ENCODE data around the gene RRAGA. TPM values are rescaled to one million over a fixed set of nuclear protein-coding genes. Genes with fewer than 3 reads are reported as not detected.

Gene RRAGA
- total and polyA plus RNA-seq, 2 donors (not counting 3 experiments of a cell fraction or from before 2014, with no cell fraction given) = 81.2 to 88.3 TPM

- Histone ChIP-seq H3K79me2 (ENCODE audit: control insufficient read depth, insufficient read depth, low read length) (no peaks in the 10 kb centered on the region), H3K4me1 (ENCODE audit: control insufficient read depth, extremely low read depth, insufficient read depth, low read length) (no peaks in the 10 kb centered on the region), H4K20me1 (replicated peaks; ENCODE audit: control insufficient read depth, extremely low read depth, insufficient read depth, low read length) (no peaks in the 10 kb centered on the region), H3K9me3 (replicated peaks; ENCODE audit: control insufficient read depth, insufficient read depth, low read length) (no peaks in the 10 kb centered on the region), H3K9me1 (replicated peaks; ENCODE audit: control insufficient read depth, extremely low read depth, insufficient read depth, low read length) (no peaks in the 10 kb centered on the region), H3K4me2 (ENCODE audit: insufficient read depth, low read length) (no peak overlapping the region), H3K36me3 (ENCODE audit: control insufficient read depth in 2 of 2, extremely low read depth in 1 of 2, insufficient read depth in 2 of 2, low read length in 2 of 2) (no peaks in the 10 kb centered on the region), H3K4me3 (replicated peaks in 1 of 3; ENCODE audit: insufficient read depth in 1 of 3, low read depth in 1 of 3, low read length in 3 of 3) (no peak overlapping the region), H3K9ac (replicated peaks; ENCODE audit: extremely low read depth, insufficient read depth, low read length) (no peak overlapping the region), H3K27me3 (ENCODE audit: control insufficient read depth in 2 of 2, insufficient read depth in 2 of 2, low read length in 2 of 2) (no peaks in the 10 kb centered on the region), H2AFZ (ENCODE audit: low read depth, low read length) (no peak overlapping the region), H3K27ac (ENCODE audit: insufficient read depth, low read depth, low read length) (no peak overlapping the region)
- POLR2A ChIA-PET = no interaction called here
- CTCF ChIA-PET = interaction anchor here (0.7 to 1.0 kb wide), 2 partner anchors 10 to 439 kb away, joined by 3 read pairs; no protein-coding TSS in a partner anchor
- FAIRE-seq (no peak), DNase-seq (ENCODE audit: low read depth, low spot score) (no peak)
- dilution Hi-C loops (cut with MboI; ENCODE audit: extremely low pct_ligation_motif_present, low sequenced_read_pairs) = no loop called here
- TF ChIP-seq POLR2A (IDR thresholded peaks at IDR 0.05; ENCODE audit: low read depth, low read length) (no peak), MYC (IDR thresholded peaks at IDR 0.05; ENCODE audit: low read depth, low read length) (no peak), FOS (IDR thresholded peaks at IDR 0.05; ENCODE audit: borderline replicate concordance, insufficient read depth, low read length) (no peak), EZH2 (IDR thresholded peaks at IDR 0.05; ENCODE audit: borderline replicate concordance, low read depth, low read length, severe bottlenecking) (no peak), POLR2AphosphoS5 (IDR thresholded peaks at IDR 0.05; ENCODE audit: insufficient read depth, low read depth, low read length) (no peak), GATA2 (IDR thresholded peaks at IDR 0.05; ENCODE audit: insufficient read depth, insufficient read length, low read depth, low read length) (no peak), JUN (IDR thresholded peaks at IDR 0.05; ENCODE audit: borderline replicate concordance, insufficient read depth, insufficient read length, low read depth) (no peak)
- TF ChIP-seq, protein P1, sequence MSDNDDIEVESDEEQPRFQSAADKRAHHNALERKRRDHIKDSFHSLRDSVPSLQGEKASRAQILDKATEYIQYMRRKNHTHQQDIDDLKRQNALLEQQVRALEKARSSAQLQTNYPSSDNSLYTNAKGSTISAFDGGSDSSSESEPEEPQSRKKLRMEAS (IDR thresholded peaks at IDR 0.05; ENCODE audit: insufficient read depth, insufficient read length) = no peak
- TF ChIP-seq, protein P2, sequence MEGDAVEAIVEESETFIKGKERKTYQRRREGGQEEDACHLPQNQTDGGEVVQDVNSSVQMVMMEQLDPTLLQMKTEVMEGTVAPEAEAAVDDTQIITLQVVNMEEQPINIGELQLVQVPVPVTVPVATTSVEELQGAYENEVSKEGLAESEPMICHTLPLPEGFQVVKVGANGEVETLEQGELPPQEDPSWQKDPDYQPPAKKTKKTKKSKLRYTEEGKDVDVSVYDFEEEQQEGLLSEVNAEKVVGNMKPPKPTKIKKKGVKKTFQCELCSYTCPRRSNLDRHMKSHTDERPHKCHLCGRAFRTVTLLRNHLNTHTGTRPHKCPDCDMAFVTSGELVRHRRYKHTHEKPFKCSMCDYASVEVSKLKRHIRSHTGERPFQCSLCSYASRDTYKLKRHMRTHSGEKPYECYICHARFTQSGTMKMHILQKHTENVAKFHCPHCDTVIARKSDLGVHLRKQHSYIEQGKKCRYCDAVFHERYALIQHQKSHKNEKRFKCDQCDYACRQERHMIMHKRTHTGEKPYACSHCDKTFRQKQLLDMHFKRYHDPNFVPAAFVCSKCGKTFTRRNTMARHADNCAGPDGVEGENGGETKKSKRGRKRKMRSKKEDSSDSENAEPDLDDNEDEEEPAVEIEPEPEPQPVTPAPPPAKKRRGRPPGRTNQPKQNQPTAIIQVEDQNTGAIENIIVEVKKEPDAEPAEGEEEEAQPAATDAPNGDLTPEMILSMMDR (IDR thresholded peaks at IDR 0.05; ENCODE audit: extremely low read depth in 1 of 2, insufficient read depth in 1 of 2, low read depth in 1 of 2, low read length in 2 of 2) = no peak
- intact Hi-C loops (cut with micrococcal nuclease) = no loop called here
- no TSS peak for BruUV-seq (replicated peaks)
These were observed 31.0 kb upstream of the RRAGA start for GRCh38 chr9:19018201-19018600.
